IMR-90 (cell line): ENCODE results near the gene COIL. TPM values are rescaled to one million over a fixed set of nuclear protein-coding genes. Genes with fewer than 3 reads are reported as not detected.
"Not testable (repeated sequence)": the region's sequence is repeated elsewhere in the genome, so short reads cannot be mapped to it uniquely, and the experiment has no call there.

ENCODE experiments used
- ATAC-seq: fragments of 200-7000 bp; cut with Tn5 transposase; 2 replicates; pipeline ENCODE4 v1.9.1; 2020; ENCODE audit warnings: low read depth, mild to moderate bottlenecking, moderate library complexity
- BruUV-seq: library from RNA; stranded (reverse); fragments of 400-500 nt; replicated peaks from 2 replicates; lab custom pipeline; 2021; lab: Mats Ljungman, UMichigan
- CTCF ChIA-PET: fragments of 300-600 bp; formaldehyde crosslinking; extraction: SDS; loops from one replicate; lab custom pipeline; 2021; ENCODE audit warnings: antibody characterized with exemption; lab: Yijun Ruan, JAX
- POLR2A ChIA-PET: fragments of 300-600 bp; sonication (Branson Sonifier 250); formaldehyde crosslinking; loops from one replicate; lab custom pipeline; 2022; ENCODE audit warnings: antibody characterized with exemption; ENCODE audit not compliant: unreplicated experiment; lab: Charles Lee
- DNase-seq: peaks from one replicate; pipeline ENCODE4 v3.0.0; 2013
- H2AFZ ChIP-seq: replicated peaks from 2 replicates; pipeline ENCODE3; 2013; ENCODE audit warnings: low read length, mild to moderate bottlenecking; ENCODE audit not compliant: poor library complexity
- H2AK5ac ChIP-seq: 2 replicates; pipeline ENCODE4 v1.6.1; 2013; ENCODE audit warnings: low read depth, low read length, inconsistent platforms
- H2AK9ac ChIP-seq: replicated peaks from 2 replicates; pipeline ENCODE3; 2013; ENCODE audit warnings: mild to moderate bottlenecking, low read depth, low read length, moderate library complexity; ENCODE audit not compliant: poor library complexity
- H2BK120ac ChIP-seq: 2 replicates; pipeline ENCODE4 v1.6.1; 2013; ENCODE audit warnings: low read depth, low read length, inconsistent platforms
- H2BK15ac ChIP-seq: 3 replicates; pipeline ENCODE4 v1.6.1; 2013; ENCODE audit warnings: low read depth, low read length, inconsistent platforms
- H2BK20ac ChIP-seq: 2 replicates; pipeline ENCODE4 v1.6.1; 2013; ENCODE audit warnings: low read depth, mild to moderate bottlenecking, inconsistent platforms, low read length, moderate library complexity
- H2BK5ac ChIP-seq: 2 replicates; pipeline ENCODE4 v1.6.1; 2013; ENCODE audit warnings: mild to moderate bottlenecking, low read depth, low read length, inconsistent platforms; ENCODE audit not compliant: poor library complexity, severe bottlenecking
- H3K14ac ChIP-seq: replicated peaks from 2 replicates; pipeline ENCODE4 v1.6.1; 2013; ENCODE audit warnings: low read depth, low read length, inconsistent platforms
- H3K18ac ChIP-seq: 2 replicates; pipeline ENCODE4 v1.6.1; 2013; ENCODE audit warnings: low read depth, low read length, control low read depth
- H3K23ac ChIP-seq: 2 replicates; pipeline ENCODE4 v1.6.1; 2013; ENCODE audit warnings: low read depth, low read length, inconsistent platforms
- H3K27ac ChIP-seq: 2 replicates; pipeline ENCODE4 v1.5.1; 2013; ENCODE audit warnings: mild to moderate bottlenecking, control low read depth, low read length; ENCODE audit not compliant: insufficient read depth
- H3K27me3 ChIP-seq: 2 replicates; pipeline ENCODE4 v1.6.1; 2013; ENCODE audit warnings: low read length; ENCODE audit not compliant: control insufficient read depth, insufficient read depth
- H3K36me3 ChIP-seq: 2 replicates; pipeline ENCODE4 v1.6.1; 2013; ENCODE audit warnings: low read length, mixed read lengths; ENCODE audit not compliant: control insufficient read depth, insufficient read depth
- H3K4ac ChIP-seq: 2 replicates; pipeline ENCODE4 v1.6.1; 2013; ENCODE audit warnings: low read depth, low read length, inconsistent platforms
- H3K4me1 ChIP-seq: 2 replicates; pipeline ENCODE4 v1.6.1; 2013; ENCODE audit warnings: low read length, mixed read lengths; ENCODE audit not compliant: control insufficient read depth, insufficient read depth
- H3K4me2 ChIP-seq: 2 replicates; pipeline ENCODE4 v1.6.1; 2013; ENCODE audit warnings: low read depth, mild to moderate bottlenecking, control low read depth, low read length, moderate library complexity
- H3K4me3 ChIP-seq: 2 replicates; pipeline ENCODE4 v1.5.1; 2013; ENCODE audit warnings: low read depth, mild to moderate bottlenecking, control low read depth, low read length, moderate library complexity; ENCODE audit not compliant: insufficient read depth
- H3K56ac ChIP-seq: 2 replicates; pipeline ENCODE4 v1.6.1; 2013; ENCODE audit warnings: low read length, inconsistent platforms; ENCODE audit not compliant: insufficient read depth; ENCODE audit errors: extremely low read depth
- H3K79me1 ChIP-seq, 2 experiments: 2 replicates each; pipeline ENCODE4 v1.6.1; 2013; ENCODE audit warnings: low read length in 2 of 2, inconsistent platforms in 1 of 2, low read depth in 1 of 2
- H3K9ac ChIP-seq: 2 replicates; pipeline ENCODE4 v1.6.1; 2013; ENCODE audit warnings: low read depth, low read length, control low read depth
- H3K9me1 ChIP-seq: 2 replicates; pipeline ENCODE4 v1.6.1; 2013; ENCODE audit warnings: low read length, inconsistent platforms; ENCODE audit not compliant: insufficient read depth
- H3K9me3 ChIP-seq: 2 replicates; pipeline ENCODE4 v1.6.1; 2013; ENCODE audit warnings: low read length; ENCODE audit not compliant: control insufficient read depth, insufficient read depth
- H4K20me1 ChIP-seq: 2 replicates; pipeline ENCODE4 v1.6.1; 2013; ENCODE audit warnings: low read length, inconsistent platforms; ENCODE audit not compliant: insufficient read depth
- H4K5ac ChIP-seq: 2 replicates; pipeline ENCODE4 v1.6.1; 2013; ENCODE audit warnings: mild to moderate bottlenecking, low read depth, low read length, control low read depth
- H4K8ac ChIP-seq, 2 experiments: 2 replicates each; pipeline ENCODE4 v1.6.1; 2013; ENCODE audit warnings: low read depth in 2 of 2, low read length in 2 of 2, control low read depth in 1 of 2, inconsistent platforms in 1 of 2
- H4K91ac ChIP-seq: 2 replicates; pipeline ENCODE4 v1.6.1; 2013; ENCODE audit warnings: low read depth, low read length, inconsistent platforms; ENCODE audit not compliant: insufficient read depth
- WGBS, 2 experiments: methylation state at CpG; one replicate each; pipeline versions ENCODE4 v1.1.5 to v1.1.7; 2013; ENCODE audit warnings: missing lambda C conversion rate in 2 of 2; ENCODE audit not compliant: insufficient read length in 1 of 2; ENCODE audit errors: extremely low coverage in 2 of 2; 5-methylcytosine and 5-hydroxymethylcytosine counted together
- dilution Hi-C: fragments of 300-500 bp; cut with HindIII; formaldehyde crosslinking; loops from one replicate; pipeline ENCODE4 v1.14.3; 2018; ENCODE audit warnings: low sequenced_read_pairs; ENCODE audit not compliant: unreplicated experiment
- in situ Hi-C: fragments of 300-500 bp; cut with MboI; formaldehyde crosslinking; loops from 3 replicates; pipeline ENCODE4 v1.14.3; 2019; ENCODE audit warnings: low sequenced_read_pairs, inconsistent platforms, mixed read lengths
- intact Hi-C: fragments of 100-400 bp; cut with micrococcal nuclease; formaldehyde crosslinking; loops from 2 replicates; pipeline ENCODE4 v1.10.0; 2022
- polyA plus RNA-seq, 3 experiments: library from polyadenylated mRNA; depleted of rRNA; stranded (reverse); fragments of >200 nt; gene quantifications; 2 replicates each; pipeline ENCODE4 v1.2.3, GENCODE V29; 2012; ENCODE audit warnings: low replicate concordance in 1 of 3
- total RNA-seq: library from RNA; depleted of rRNA; stranded (reverse); fragments of >200 nt; gene quantifications from 2 replicates; pipeline ENCODE4 v1.2.3, GENCODE V29; 2012

COIL gene
- total and polyA plus RNA-seq, 2 of the 4 experiments (the other 2 are of a cell fraction): 5.2 to 13.3 TPM

- H3K9me3 ChIP-seq, H2BK15ac ChIP-seq, POLR2A ChIA-PET, H4K8ac ChIP-seq, H3K4me2 ChIP-seq, H3K18ac ChIP-seq, H2BK5ac ChIP-seq, H3K4me1 ChIP-seq, H3K27me3 ChIP-seq, H2AK5ac ChIP-seq, H2AK9ac ChIP-seq, intact Hi-C loops, H3K4ac ChIP-seq, ATAC-seq, H4K5ac ChIP-seq, H3K9ac ChIP-seq, H3K23ac ChIP-seq, H4K20me1 ChIP-seq, H4K91ac ChIP-seq, H3K9me1 ChIP-seq, DNase-seq, H3K4me3 ChIP-seq, H2BK120ac ChIP-seq, H3K36me3 ChIP-seq, H3K27ac ChIP-seq, H2AFZ ChIP-seq, in situ Hi-C loops, dilution Hi-C loops, H3K79me1 ChIP-seq, H3K14ac ChIP-seq, H3K56ac ChIP-seq, BruUV-seq, H2BK20ac ChIP-seq: not testable (repeated sequence)
- CTCF ChIA-PET: interaction anchor here (0.7 kb wide), 1 partner anchor 1165 kb away, joined by 3 read pairs; no protein-coding TSS in a partner anchor
- no CpG with 5 or more reads among the region's 12 CpGs for WGBS, 2 experiments
Observed at GRCh38 chr17:56980526-56980925, 19.7 kb upstream of the COIL start.
